ENCODE results near the gene SLC24A4. TPM values are rescaled to one million over a fixed set of nuclear protein-coding genes. Genes with fewer than 3 reads are reported as not detected.

SLC24A4 gene
- total and polyA plus RNA-seq, 4 donors: 0.47 to 2.4 (median 1.0) TPM

DNA sequence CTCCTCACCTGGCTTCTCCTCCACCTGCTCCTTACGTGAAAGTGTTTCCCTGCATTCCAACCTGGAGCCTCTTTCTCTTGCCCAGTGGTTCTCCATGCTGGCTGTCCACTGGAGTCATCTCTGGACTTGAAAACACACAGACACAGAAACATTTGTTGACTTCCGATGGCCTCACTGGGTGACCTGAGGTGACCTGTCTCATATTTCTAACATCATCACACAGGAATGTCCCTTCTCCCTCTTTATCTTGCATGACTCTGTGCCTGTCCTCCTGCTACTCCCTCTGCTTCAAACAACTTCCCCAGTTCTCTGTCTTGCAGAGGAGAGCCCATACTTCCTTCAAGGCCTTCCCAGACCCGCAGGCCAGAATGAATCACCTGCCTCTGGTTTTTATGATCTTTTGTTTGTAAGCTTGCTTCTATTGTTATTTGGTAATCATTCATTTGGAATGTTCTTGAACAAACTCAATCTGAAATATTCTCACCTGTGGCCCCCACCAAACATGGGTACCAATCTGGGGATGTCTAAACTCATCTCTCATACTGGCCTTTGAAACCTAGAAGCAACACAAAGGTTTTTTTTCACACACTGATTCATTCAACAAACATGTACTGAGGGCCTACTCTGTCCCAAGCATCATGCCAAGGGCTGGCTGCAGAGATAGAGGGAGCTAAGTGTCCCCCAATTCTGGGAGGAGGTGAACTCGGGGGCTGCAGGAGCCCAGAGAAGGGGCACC, 181.0 kb downstream of the SLC24A4 start:
- TF ChIP-seq, protein P1, sequence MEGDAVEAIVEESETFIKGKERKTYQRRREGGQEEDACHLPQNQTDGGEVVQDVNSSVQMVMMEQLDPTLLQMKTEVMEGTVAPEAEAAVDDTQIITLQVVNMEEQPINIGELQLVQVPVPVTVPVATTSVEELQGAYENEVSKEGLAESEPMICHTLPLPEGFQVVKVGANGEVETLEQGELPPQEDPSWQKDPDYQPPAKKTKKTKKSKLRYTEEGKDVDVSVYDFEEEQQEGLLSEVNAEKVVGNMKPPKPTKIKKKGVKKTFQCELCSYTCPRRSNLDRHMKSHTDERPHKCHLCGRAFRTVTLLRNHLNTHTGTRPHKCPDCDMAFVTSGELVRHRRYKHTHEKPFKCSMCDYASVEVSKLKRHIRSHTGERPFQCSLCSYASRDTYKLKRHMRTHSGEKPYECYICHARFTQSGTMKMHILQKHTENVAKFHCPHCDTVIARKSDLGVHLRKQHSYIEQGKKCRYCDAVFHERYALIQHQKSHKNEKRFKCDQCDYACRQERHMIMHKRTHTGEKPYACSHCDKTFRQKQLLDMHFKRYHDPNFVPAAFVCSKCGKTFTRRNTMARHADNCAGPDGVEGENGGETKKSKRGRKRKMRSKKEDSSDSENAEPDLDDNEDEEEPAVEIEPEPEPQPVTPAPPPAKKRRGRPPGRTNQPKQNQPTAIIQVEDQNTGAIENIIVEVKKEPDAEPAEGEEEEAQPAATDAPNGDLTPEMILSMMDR (IDR thresholded peaks at IDR 0.05; ENCODE audit: control extremely low read depth, extremely low read depth): no peak
- Histone ChIP-seq H3K4me1 (ENCODE audit: control insufficient read depth in 5 of 5, insufficient read depth in 5 of 5, low read length in 5 of 5) (peaks cover 0 to 7% (median 0%) of the 10 kb centered on the region in 5 donors), H3K4me3 (no peak overlapping the region), H3K9ac (ENCODE audit: insufficient read depth in 1 of 2, low read length in 2 of 2) (no peak overlapping the region), H3K36me3 (ENCODE audit: control insufficient read depth in 4 of 4, insufficient read depth in 4 of 4, low read length in 4 of 4) (no peaks in the 10 kb centered on the region), H3K9me3 (ENCODE audit: control insufficient read depth in 4 of 4, insufficient read depth in 3 of 4, low read length in 3 of 4) (no peaks in the 10 kb centered on the region), H3K27ac (ENCODE audit: low read depth in 1 of 2, low read length in 1 of 2) (peak overlapping the region in 1 of 2 donors; percentile 17), H3K27me3 (ENCODE audit: control insufficient read depth in 3 of 3, insufficient read depth in 3 of 3, low read length in 2 of 3) (peaks cover 0 to 2% (median 0%) of the 10 kb centered on the region in 3 donors)
- no peak for DNase-seq
- no peak for ATAC-seq (ENCODE audit: insufficient read depth, low FRiP score)
- WGBS, 2 donors: 71 to 73% methylated on average over 4 of the region's 4 CpGs

DNA sequence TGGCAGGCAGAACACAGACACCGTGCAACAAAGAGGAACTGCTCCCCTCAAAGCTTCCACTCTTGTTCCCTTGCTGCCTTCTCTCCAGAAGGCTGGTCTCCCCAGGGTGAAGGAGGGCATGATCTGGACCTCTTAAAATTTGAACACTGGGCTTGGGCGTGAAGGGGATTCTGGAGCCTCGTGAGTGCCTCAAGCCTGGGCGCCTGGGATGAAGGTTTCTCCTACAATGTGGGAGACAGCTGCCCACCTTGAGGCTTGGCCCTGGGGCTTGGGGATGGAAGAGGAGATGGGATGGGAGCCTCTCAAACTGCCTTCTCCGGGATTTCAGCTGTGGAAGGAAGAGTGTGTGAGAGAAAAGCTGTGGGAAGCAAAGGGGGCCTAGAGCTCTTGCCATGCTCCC, 182.9 kb downstream of the SLC24A4 start:
- no peak for ATAC-seq (ENCODE audit: insufficient read depth, low FRiP score)
- H3K27me3 ChIP-seq (ENCODE audit: control insufficient read depth in 3 of 3, insufficient read depth in 3 of 3, low read length in 2 of 3): peaks cover 0 to 2% (median 0%) of the 10 kb centered on the region in 3 donors
- H3K9me3 ChIP-seq (ENCODE audit: control insufficient read depth in 4 of 4, insufficient read depth in 3 of 4, low read length in 3 of 4): no peaks in the 10 kb centered on the region
- H3K9ac ChIP-seq (ENCODE audit: insufficient read depth in 1 of 2, low read length in 2 of 2): no peak overlapping the region
- no peak overlapping the region for H3K27ac ChIP-seq (ENCODE audit: low read depth in 1 of 2, low read length in 1 of 2)
- WGBS, 2 donors: 90 to 94% methylated on average over 5 of the region's 5 CpGs
- no peak for DNase-seq
- H3K4me3 ChIP-seq: no peak overlapping the region
- peaks cover 0 to 7% (median 0%) of the 10 kb centered on the region in 5 donors for H3K4me1 ChIP-seq (ENCODE audit: control insufficient read depth in 5 of 5, insufficient read depth in 5 of 5, low read length in 5 of 5)
- TF ChIP-seq, protein P1 (IDR thresholded peaks at IDR 0.05; ENCODE audit: control extremely low read depth, extremely low read depth): no peak
- H3K36me3 ChIP-seq (ENCODE audit: control insufficient read depth in 4 of 4, insufficient read depth in 4 of 4, low read length in 4 of 4): no peaks in the 10 kb centered on the region

DNA sequence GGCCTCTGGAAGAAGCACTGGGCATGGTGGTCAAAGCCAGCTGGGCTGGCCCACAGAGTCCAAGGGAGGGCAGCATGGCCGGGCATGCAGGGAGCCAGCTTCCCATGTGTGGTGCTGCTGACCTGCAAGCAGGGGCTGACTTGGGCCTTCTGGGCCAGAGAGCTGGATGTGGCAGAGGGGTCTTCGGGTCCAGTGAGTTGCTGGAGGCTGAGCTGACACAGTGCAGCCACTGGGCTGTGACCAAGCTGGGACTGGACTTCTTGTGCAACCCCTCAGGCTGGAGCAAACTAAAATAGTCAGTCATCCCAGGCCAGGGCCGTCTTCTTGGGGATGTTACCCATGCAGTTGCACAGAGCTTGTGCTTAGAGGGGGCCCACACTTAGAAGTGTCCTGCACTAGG, 183.3 kb downstream of the SLC24A4 start:
- H3K9me3 ChIP-seq (ENCODE audit: control insufficient read depth in 4 of 4, insufficient read depth in 3 of 4, low read length in 3 of 4): no peaks in the 10 kb centered on the region
- H3K27me3 ChIP-seq (ENCODE audit: control insufficient read depth in 3 of 3, insufficient read depth in 3 of 3, low read length in 2 of 3): peaks cover 0 to 2% (median 0%) of the 10 kb centered on the region in 3 donors
- peaks cover 0 to 7% (median 0%) of the 10 kb centered on the region in 5 donors for H3K4me1 ChIP-seq (ENCODE audit: control insufficient read depth in 5 of 5, insufficient read depth in 5 of 5, low read length in 5 of 5)
- no peak for ATAC-seq (ENCODE audit: insufficient read depth, low FRiP score)
- H3K4me3 ChIP-seq: no peak overlapping the region
- WGBS, 2 donors: 83 to 95% methylated on average over 3 of the region's 3 CpGs
- H3K9ac ChIP-seq (ENCODE audit: insufficient read depth in 1 of 2, low read length in 2 of 2): no peak overlapping the region
- no peak for DNase-seq
- TF ChIP-seq, protein P1 (IDR thresholded peaks at IDR 0.05; ENCODE audit: control extremely low read depth, extremely low read depth): no peak
- H3K36me3 ChIP-seq (ENCODE audit: control insufficient read depth in 4 of 4, insufficient read depth in 4 of 4, low read length in 4 of 4): no peaks in the 10 kb centered on the region
- H3K27ac ChIP-seq (ENCODE audit: low read depth in 1 of 2, low read length in 1 of 2): no peak overlapping the region

Measured in lung (tissue), 12 donors.